K562 (cell line): ENCODE results near the gene SMU1.

ENCODE experiments used
- DIDO1 ChIP-seq: fragments of 450-650 bp; IDR thresholded peaks from 2 replicates; pipeline ENCODE4 v1.6.1; 2016; ENCODE audit warnings: low read depth, missing biosample characterization, missing genetic modification characterization
- POLR2A ChIP-seq: fragments of 450-650 bp; conservative IDR thresholded peaks from 2 replicates; pipeline ENCODE4 v1.6.1; 2016
- POLR2G ChIP-seq: fragments of 200-400 bp; formaldehyde crosslinking; IDR thresholded peaks from 2 replicates; pipeline ENCODE4 v1.6.1; 2017; ENCODE audit warnings: low read depth, mild to moderate bottlenecking, antibody characterized with exemption, low read length, moderate library complexity
- RFX5 ChIP-seq: IDR thresholded peaks from 2 replicates; pipeline ENCODE4 v1.6.1; 2011; ENCODE audit warnings: low read depth, mild to moderate bottlenecking, improper control_type of control experiment, low read length
- ZMIZ1 ChIP-seq, 2 experiments: fragments of 150-350 bp in 1 of 2; IDR thresholded peaks; 2 replicates each; pipeline ENCODE4 v1.6.1; 2012 to 2016; ENCODE audit warnings: low read depth in 2 of 2, low read length in 2 of 2, mild to moderate bottlenecking in 1 of 2, moderate library complexity in 1 of 2
- TF ChIP-seq, protein P1 (sequence below), 2 experiments: fragments of 450-650 bp; IDR thresholded peaks; 2 replicates each; pipeline ENCODE4 v1.6.1; 2016

DNA sequence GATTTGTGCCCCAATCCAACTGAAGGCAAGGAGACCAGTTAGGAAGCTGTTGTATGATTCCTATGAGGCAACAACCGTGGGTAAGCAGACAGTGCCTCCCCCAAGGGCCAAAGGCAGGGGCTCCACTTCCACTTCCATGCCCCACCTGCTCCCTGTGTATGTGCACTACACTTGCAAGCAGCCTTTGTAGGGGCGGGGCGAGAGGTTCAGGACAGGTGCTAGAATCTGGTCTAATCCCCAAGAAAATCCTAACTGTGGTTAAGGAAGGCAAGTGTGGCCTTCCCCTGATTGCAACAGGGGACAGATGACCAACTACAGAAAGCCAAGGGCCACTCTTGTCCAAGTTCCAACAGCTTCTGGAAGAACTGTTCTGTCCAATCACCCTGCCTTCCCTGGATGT, 49.0 kb upstream of the SMU1 start:
- TF ChIP-seq DIDO1 (tag) (no peak), ZMIZ1 (IDR thresholded peaks at IDR 0.05; ENCODE audit: low read depth in 2 of 2, low read length in 2 of 2) (no peak), POLR2G (no peak), POLR2A (no peak), RFX5 (no peak)
- TF ChIP-seq, protein P1, sequence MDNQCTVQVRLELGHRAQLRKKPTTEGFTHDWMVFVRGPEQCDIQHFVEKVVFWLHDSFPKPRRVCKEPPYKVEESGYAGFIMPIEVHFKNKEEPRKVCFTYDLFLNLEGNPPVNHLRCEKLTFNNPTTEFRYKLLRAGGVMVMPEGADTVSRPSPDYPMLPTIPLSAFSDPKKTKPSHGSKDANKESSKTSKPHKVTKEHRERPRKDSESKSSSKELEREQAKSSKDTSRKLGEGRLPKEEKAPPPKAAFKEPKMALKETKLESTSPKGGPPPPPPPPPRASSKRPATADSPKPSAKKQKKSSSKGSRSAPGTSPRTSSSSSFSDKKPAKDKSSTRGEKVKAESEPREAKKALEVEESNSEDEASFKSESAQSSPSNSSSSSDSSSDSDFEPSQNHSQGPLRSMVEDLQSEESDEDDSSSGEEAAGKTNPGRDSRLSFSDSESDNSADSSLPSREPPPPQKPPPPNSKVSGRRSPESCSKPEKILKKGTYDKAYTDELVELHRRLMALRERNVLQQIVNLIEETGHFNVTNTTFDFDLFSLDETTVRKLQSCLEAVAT (IDR thresholded peaks at IDR 0.05), result no peak
